Parathyroid adenoma (tissue), 2 donors: ENCODE results near the gene MYEF2.

Experiments used
- H2AFZ ChIP-seq: fragments of 300-600 bp; sonication (generic); one replicate; pipeline ENCODE4 v1.7.0; 2017; ENCODE audit warnings: antibody characterized with exemption, mild to moderate bottlenecking
- H3K27ac ChIP-seq: fragments of 300-600 bp; sonication (generic); one replicate; pipeline ENCODE4 v1.7.0; 2017
- H3K27me3 ChIP-seq: fragments of 300-600 bp; sonication (generic); one replicate; pipeline ENCODE4 v1.7.0; 2017; ENCODE audit warnings: low read length; ENCODE audit not compliant: control insufficient read depth, insufficient read depth
- H3K36me3 ChIP-seq: fragments of 300-600 bp; sonication (generic); one replicate; pipeline ENCODE4 v1.7.0; 2017; ENCODE audit warnings: low read length; ENCODE audit not compliant: control insufficient read depth, insufficient read depth
- H3K4me1 ChIP-seq: fragments of 300-600 bp; sonication (generic); one replicate; pipeline ENCODE4 v1.7.0; 2017; ENCODE audit warnings: control low read depth
- H3K4me2 ChIP-seq: fragments of 300-600 bp; sonication (generic); one replicate; pipeline ENCODE4 v1.7.0; 2017; ENCODE audit warnings: low read length
- H3K4me3 ChIP-seq: fragments of 300-600 bp; sonication (generic); one replicate; pipeline ENCODE4 v1.7.0; 2017; ENCODE audit warnings: low read depth, low read length
- H3K79me2 ChIP-seq: fragments of 300-600 bp; sonication (generic); one replicate; pipeline ENCODE4 v1.7.0; 2017; ENCODE audit warnings: control low read depth
- H3K9ac ChIP-seq: fragments of 300-600 bp; sonication (generic); one replicate; pipeline ENCODE4 v1.7.0; 2017; ENCODE audit warnings: mild to moderate bottlenecking
- H3K9me3 ChIP-seq: fragments of 300-600 bp; sonication (generic); one replicate; pipeline ENCODE4 v1.7.0; 2017; ENCODE audit warnings: low read length; ENCODE audit not compliant: control insufficient read depth
- TF ChIP-seq, protein P1 (sequence below): fragments of 300-600 bp; sonication (generic); IDR thresholded peaks from one replicate; pipeline ENCODE4 v1.7.0; 2017; ENCODE audit warnings: antibody characterized with exemption, mild to moderate bottlenecking
- donor health status: primary hyperparathyroidism.

Gene MYEF2

DNA sequence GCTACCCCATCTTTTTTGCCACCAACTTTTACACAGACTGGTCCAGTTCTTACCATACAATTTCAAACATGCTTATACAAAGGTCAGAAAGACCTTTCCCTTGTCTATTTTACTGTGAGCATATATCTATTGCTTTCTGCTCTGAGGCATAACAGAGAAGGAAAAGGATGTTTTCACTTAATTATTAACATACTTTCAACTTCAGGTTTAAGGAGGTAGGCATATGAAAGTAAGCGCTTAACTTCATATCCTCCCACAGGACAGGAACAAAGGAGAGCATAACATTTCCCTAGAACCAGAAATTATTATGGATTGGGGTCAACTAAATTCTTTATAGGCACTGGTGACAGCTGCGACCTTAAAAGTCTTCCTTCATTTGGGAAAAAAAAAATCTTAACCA, 1.1 kb downstream of the MYEF2 start:
- Histone ChIP-seq H3K79me2 (peaks cover 10% of the 10 kb centered on the region), H3K4me1 (no peaks in the 10 kb centered on the region), H3K4me3 (peak overlapping the region; percentile 48), H3K4me2 (peak overlapping the region; percentile 43), H2AFZ (peak overlapping the region; percentile 86), H3K36me3 (no peaks in the 10 kb centered on the region), H3K9ac (no peak overlapping the region), H3K9me3 (no peaks in the 10 kb centered on the region), H3K27me3 (no peaks in the 10 kb centered on the region), H3K27ac (no peak overlapping the region)
- TF ChIP-seq, protein P1, sequence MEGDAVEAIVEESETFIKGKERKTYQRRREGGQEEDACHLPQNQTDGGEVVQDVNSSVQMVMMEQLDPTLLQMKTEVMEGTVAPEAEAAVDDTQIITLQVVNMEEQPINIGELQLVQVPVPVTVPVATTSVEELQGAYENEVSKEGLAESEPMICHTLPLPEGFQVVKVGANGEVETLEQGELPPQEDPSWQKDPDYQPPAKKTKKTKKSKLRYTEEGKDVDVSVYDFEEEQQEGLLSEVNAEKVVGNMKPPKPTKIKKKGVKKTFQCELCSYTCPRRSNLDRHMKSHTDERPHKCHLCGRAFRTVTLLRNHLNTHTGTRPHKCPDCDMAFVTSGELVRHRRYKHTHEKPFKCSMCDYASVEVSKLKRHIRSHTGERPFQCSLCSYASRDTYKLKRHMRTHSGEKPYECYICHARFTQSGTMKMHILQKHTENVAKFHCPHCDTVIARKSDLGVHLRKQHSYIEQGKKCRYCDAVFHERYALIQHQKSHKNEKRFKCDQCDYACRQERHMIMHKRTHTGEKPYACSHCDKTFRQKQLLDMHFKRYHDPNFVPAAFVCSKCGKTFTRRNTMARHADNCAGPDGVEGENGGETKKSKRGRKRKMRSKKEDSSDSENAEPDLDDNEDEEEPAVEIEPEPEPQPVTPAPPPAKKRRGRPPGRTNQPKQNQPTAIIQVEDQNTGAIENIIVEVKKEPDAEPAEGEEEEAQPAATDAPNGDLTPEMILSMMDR, result no peak

DNA sequence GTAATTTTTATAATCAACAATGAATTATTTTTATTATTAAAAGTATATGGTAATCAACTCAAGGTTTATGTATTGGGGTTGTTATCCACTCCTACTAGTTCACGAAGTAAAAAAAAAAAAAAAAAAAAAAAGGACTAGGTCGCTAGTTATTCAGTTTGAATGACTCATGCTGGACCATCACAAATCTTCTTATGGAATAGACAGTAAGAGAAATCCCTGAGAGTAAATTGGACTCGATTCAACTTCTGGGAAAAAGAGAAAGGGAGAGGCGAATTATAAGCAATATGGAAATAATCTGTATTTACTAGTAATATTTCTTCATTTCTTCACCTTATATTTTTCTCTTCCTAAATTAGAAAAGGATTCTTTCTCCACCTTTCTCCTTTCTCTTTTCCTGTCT, 2.0 kb downstream of the MYEF2 start:
- Histone ChIP-seq H3K36me3 (no peaks in the 10 kb centered on the region), H3K9ac (no peak overlapping the region), H3K9me3 (no peaks in the 10 kb centered on the region), H3K4me2 (no peak overlapping the region), H3K27ac (no peak overlapping the region), H2AFZ (no peak overlapping the region), H3K79me2 (peaks cover 10% of the 10 kb centered on the region), H3K4me3 (no peak overlapping the region), H3K27me3 (no peaks in the 10 kb centered on the region), H3K4me1 (no peaks in the 10 kb centered on the region)
- TF ChIP-seq, protein P1, result no peak

DNA sequence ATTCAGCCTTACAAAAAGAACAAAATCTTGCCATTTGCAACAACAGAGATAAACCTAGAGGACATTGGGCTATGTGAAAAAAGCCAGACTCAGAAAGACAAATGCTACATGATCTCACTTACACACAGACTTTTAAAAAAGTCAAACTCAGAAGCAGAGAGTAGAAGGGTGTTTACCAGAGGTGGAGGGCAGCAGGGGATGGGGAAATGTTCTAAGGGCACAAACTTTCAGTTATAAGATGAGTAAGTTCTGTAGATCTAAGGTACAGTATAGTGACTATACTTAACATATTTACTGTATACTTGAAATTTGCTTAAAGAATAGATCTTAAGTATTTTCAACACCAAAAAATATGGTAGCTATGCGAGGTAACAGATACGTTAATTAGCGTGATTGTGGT, 3.0 kb downstream of the MYEF2 start:
- H3K27me3 ChIP-seq, result no peaks in the 10 kb centered on the region
- H2AFZ ChIP-seq, result no peak overlapping the region
- H3K4me1 ChIP-seq, result no peaks in the 10 kb centered on the region
- no peaks in the 10 kb centered on the region for H3K9me3 ChIP-seq
- no peak overlapping the region for H3K27ac ChIP-seq
- H3K36me3 ChIP-seq, result no peaks in the 10 kb centered on the region
- TF ChIP-seq, protein P1, result no peak
- no peak overlapping the region for H3K9ac ChIP-seq
- no peak overlapping the region for H3K4me2 ChIP-seq
- H3K4me3 ChIP-seq, result no peak overlapping the region
- H3K79me2 ChIP-seq, result peaks cover 10% of the 10 kb centered on the region

DNA sequence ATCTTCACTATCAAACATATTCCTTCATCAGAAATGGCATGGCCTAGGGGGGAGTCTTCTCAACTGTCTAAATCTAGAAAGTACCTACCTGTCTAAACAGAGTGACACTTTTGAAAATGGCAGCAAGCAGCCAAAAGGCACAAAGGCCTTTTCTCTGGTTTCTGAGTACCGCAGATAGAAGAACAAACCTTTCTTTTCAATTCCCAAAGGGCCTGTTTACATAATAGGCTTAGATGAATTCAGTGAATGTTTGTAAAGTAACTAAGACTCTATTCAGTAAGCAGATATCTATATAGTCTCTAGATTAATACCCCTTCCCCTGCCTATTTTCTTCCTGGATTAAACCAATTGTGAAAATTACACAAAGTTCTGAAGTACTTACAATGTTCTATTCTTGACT, 7.1 kb downstream of the MYEF2 start:
- no peaks in the 10 kb centered on the region for H3K79me2 ChIP-seq
- no peaks in the 10 kb centered on the region for H3K4me1 ChIP-seq
- H3K4me2 ChIP-seq, result no peak overlapping the region
- no peaks in the 10 kb centered on the region for H3K36me3 ChIP-seq
- H3K9me3 ChIP-seq, result no peaks in the 10 kb centered on the region
- no peak overlapping the region for H3K4me3 ChIP-seq
- H3K9ac ChIP-seq, result no peak overlapping the region
- TF ChIP-seq, protein P1, result no peak
- H3K27ac ChIP-seq, result no peak overlapping the region
- H2AFZ ChIP-seq, result no peak overlapping the region
- no peaks in the 10 kb centered on the region for H3K27me3 ChIP-seq

DNA sequence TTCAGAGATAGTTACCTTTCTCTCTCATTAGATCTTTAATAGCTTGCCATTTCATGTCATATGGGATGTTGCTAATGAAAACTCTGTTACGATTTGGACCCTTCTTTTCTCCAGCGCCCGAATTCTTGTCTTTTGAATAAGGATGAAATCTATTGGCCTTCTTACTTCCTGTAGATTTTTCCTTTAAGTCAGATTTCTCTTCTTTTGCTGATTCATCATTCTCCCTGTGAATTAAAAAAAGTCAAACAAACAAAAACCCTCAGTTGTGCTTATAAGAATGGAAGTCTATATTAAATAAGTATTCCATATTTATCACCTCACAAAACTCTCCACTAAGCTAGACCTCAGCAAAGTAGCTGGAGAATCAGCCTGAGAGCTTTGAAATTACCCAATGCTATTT, 9.5 kb downstream of the MYEF2 start:
- Histone ChIP-seq H3K4me3 (no peak overlapping the region), H3K27ac (no peak overlapping the region), H3K27me3 (no peaks in the 10 kb centered on the region), H3K9me3 (no peaks in the 10 kb centered on the region), H3K4me1 (no peaks in the 10 kb centered on the region), H3K9ac (no peak overlapping the region), H3K4me2 (no peak overlapping the region), H2AFZ (no peak overlapping the region), H3K36me3 (no peaks in the 10 kb centered on the region), H3K79me2 (no peaks in the 10 kb centered on the region)
- TF ChIP-seq, protein P1, result no peak
